DND-41 (cell line): ENCODE data around the gene CARMIL3.
"Not testable (repeated sequence)": the region's sequence is repeated elsewhere in the genome, so short reads cannot be mapped to it uniquely, and the experiment has no call there.

Source experiments
- ATAC-seq: fragments of 200-7000 bp; cut with Tn5 transposase; 3 replicates; pipeline ENCODE4 v1.9.1; 2021; ENCODE audit warnings: low read depth; ENCODE audit not compliant: insufficient read depth
- DNase-seq: peaks from one replicate; pipeline ENCODE4 v3.0.0-alpha.2; 2020
- H2AFZ ChIP-seq: 2 replicates; pipeline ENCODE4 v1.6.0; 2012; ENCODE audit warnings: low read depth, low read length
- H3K27ac ChIP-seq: 2 replicates; pipeline ENCODE4 v1.5.1; 2012; ENCODE audit warnings: low read length, inconsistent platforms
- H3K27me3 ChIP-seq: fragments of 200-600 bp; sonication (generic); 2 replicates; pipeline ENCODE4 v1.6.0; 2012; ENCODE audit warnings: low read length, mild to moderate bottlenecking, inconsistent platforms; ENCODE audit not compliant: insufficient read depth, poor library complexity
- H3K36me3 ChIP-seq: 2 replicates; pipeline ENCODE4 v1.5.1; 2012; ENCODE audit warnings: low read length, inconsistent platforms; ENCODE audit not compliant: insufficient read depth
- H3K4me1 ChIP-seq: 2 replicates; pipeline ENCODE4 v1.5.1; 2012; ENCODE audit warnings: mild to moderate bottlenecking, low read length; ENCODE audit not compliant: insufficient read depth
- H3K4me2 ChIP-seq: 2 replicates; pipeline ENCODE4 v1.6.0; 2012; ENCODE audit warnings: mild to moderate bottlenecking, moderate library complexity, low read length, inconsistent platforms; ENCODE audit not compliant: insufficient read depth
- H3K4me3 ChIP-seq, 2 experiments: fragments of 200-600 bp in 1 of 2; shearing (Covaris generic) in 1 of 2; 2 replicates each; pipeline ENCODE4 v1.5.1; 2012 to 2016; ENCODE audit warnings: inconsistent platforms in 2 of 2, low read length in 2 of 2, mild to moderate bottlenecking in 2 of 2, low read depth in 1 of 2, moderate library complexity in 1 of 2
- H3K79me2 ChIP-seq: 2 replicates; pipeline ENCODE4 v1.6.0; 2012; ENCODE audit warnings: low read length, inconsistent platforms; ENCODE audit not compliant: insufficient read depth
- H3K9ac ChIP-seq: 2 replicates; pipeline ENCODE4 v1.6.0; 2012; ENCODE audit warnings: low read depth, mild to moderate bottlenecking, inconsistent platforms, low read length, moderate library complexity
- H3K9me3 ChIP-seq: 2 replicates; pipeline ENCODE4 v1.5.1; 2012; ENCODE audit warnings: low read length, moderate library complexity, mild to moderate bottlenecking, inconsistent platforms; ENCODE audit not compliant: insufficient read depth, severe bottlenecking
- H4K20me1 ChIP-seq: 2 replicates; pipeline ENCODE4 v1.6.0; 2012; ENCODE audit warnings: low read length; ENCODE audit not compliant: insufficient read depth
- CTCF ChIP-seq: IDR thresholded peaks from 2 replicates; pipeline ENCODE4 v1.5.1; 2012; ENCODE audit warnings: borderline replicate concordance, low read length, moderate library complexity, mild to moderate bottlenecking; ENCODE audit not compliant: poor library complexity, severe bottlenecking; ENCODE audit errors: extremely low read depth
- EZH2 ChIP-seq: IDR thresholded peaks from 3 replicates; pipeline ENCODE4 v1.6.1; 2012; ENCODE audit warnings: borderline replicate concordance, low read depth, mild to moderate bottlenecking, moderate library complexity, low read length, inconsistent platforms; ENCODE audit not compliant: severe bottlenecking

CARMIL3 gene

GRCh38 chr14:24102357-24103048 is 50.7 kb downstream of the CARMIL3 start:
- H3K4me2 ChIP-seq, result no peak overlapping the region
- DNase-seq, result no peak
- no peak overlapping the region for H2AFZ ChIP-seq
- no peak for ATAC-seq
- no peak overlapping the region for H3K9ac ChIP-seq
- no peaks in the 10 kb centered on the region for H3K79me2 ChIP-seq
- TF ChIP-seq EZH2, result no peak
- no peak for TF ChIP-seq CTCF
- H3K27me3 ChIP-seq, result no peaks in the 10 kb centered on the region
- H4K20me1 ChIP-seq, result no peaks in the 10 kb centered on the region
- no peak overlapping the region for H3K27ac ChIP-seq
- H3K36me3 ChIP-seq, result peaks cover 47% of the 10 kb centered on the region
- H3K4me1 ChIP-seq, result no peaks in the 10 kb centered on the region
- no peak overlapping the region for H3K4me3 ChIP-seq
- no peaks in the 10 kb centered on the region for H3K9me3 ChIP-seq

DNA sequence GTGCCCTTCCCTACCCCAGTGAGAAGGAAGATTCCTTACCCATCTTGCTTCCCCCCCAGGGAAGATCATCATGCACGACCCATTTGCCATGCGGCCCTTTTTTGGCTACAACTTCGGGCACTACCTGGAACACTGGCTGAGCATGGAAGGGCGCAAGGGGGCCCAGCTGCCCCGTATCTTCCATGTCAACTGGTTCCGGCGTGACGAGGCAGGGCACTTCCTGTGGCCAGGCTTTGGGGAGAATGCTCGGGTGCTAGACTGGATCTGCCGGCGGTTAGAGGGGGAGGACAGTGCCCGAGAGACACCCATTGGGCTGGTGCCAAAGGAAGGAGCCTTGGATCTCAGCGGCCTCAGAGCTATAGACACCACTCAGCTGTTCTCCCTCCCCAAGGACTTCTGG is 51.6 kb downstream of the CARMIL3 start:
- Histone ChIP-seq H3K79me2 (no peaks in the 10 kb centered on the region), H3K4me1 (peaks cover 4% of the 10 kb centered on the region), H3K9me3 (no peaks in the 10 kb centered on the region), H3K4me3 (no peak overlapping the region), H3K4me2 (no peak overlapping the region), H3K27me3 (no peaks in the 10 kb centered on the region), H2AFZ (no peak overlapping the region), H3K36me3 (peaks cover 41% of the 10 kb centered on the region), H3K27ac (no peak overlapping the region), H3K9ac (no peak overlapping the region), H4K20me1 (no peaks in the 10 kb centered on the region)
- TF ChIP-seq EZH2, result no peak
- DNase-seq (no peak), ATAC-seq (no peak)

- not testable (repeated sequence) for H3K4me2 ChIP-seq, H3K9ac ChIP-seq, H3K27ac ChIP-seq, H3K9me3 ChIP-seq, H3K27me3 ChIP-seq, ATAC-seq, H4K20me1 ChIP-seq, DNase-seq, H3K79me2 ChIP-seq, H3K4me3 ChIP-seq, H2AFZ ChIP-seq
- Histone ChIP-seq H3K4me1 (peaks cover 13% of the 10 kb centered on the region), H3K36me3 (peaks cover 21% of the 10 kb centered on the region)
These were observed 53.9 kb downstream of the CARMIL3 start for GRCh38 chr14:24105609-24106239.

DNA sequence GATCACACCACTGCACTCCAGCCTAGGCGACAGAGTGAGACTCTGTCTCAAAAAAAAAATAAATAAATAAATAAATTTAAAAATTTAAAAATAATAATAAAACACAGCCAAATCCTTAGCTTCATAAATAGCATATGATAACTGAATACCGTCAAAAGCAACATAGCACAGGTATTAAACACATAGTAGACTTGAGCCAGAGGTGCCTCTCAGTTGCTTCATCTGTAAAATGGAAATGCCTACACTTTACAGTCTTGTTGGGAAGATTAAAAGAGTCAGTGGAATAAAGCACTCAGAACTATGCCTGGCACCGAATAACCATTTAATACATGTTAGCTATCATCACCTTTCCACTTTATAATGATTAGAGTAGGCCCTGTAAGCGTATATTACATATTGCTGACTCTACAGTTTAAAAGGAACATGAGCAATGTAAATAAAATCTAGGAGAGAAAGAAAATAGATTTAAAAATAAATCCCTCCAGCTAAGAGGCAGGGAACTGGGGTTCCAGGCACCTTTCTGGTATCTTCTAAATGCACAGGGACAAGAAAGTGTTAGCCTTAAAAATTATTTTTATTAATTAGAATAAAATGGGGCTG is 55.0 kb downstream of the CARMIL3 start:
- no peak for ATAC-seq
- no peak for DNase-seq
- H3K36me3 ChIP-seq, result peaks cover 17% of the 10 kb centered on the region
- H3K4me2 ChIP-seq, result no peak overlapping the region
- H3K79me2 ChIP-seq, result no peaks in the 10 kb centered on the region
- H3K27me3 ChIP-seq, result no peaks in the 10 kb centered on the region
- no peak overlapping the region for H3K27ac ChIP-seq
- no peaks in the 10 kb centered on the region for H3K9me3 ChIP-seq
- peaks cover 13% of the 10 kb centered on the region for H3K4me1 ChIP-seq
- no peak overlapping the region for H3K4me3 ChIP-seq
- no peak overlapping the region for H2AFZ ChIP-seq
- TF ChIP-seq CTCF, result no peak
- TF ChIP-seq EZH2, result no peak
- H3K9ac ChIP-seq, result no peak overlapping the region
- no peaks in the 10 kb centered on the region for H4K20me1 ChIP-seq
